Neuron (in vitro differentiated cells): ENCODE results near the gene LILRB5.

ENCODE experiments used
- H2AFZ ChIP-seq: one replicate; pipeline ENCODE4 v1.6.1; 2013; ENCODE audit warnings: low read depth, mild to moderate bottlenecking, inconsistent platforms, low read length, moderate library complexity
- H3K27me3 ChIP-seq: one replicate; pipeline ENCODE4 v1.6.1; 2013; ENCODE audit warnings: low read length; ENCODE audit not compliant: insufficient read depth
- H3K36me3 ChIP-seq: one replicate; pipeline ENCODE4 v1.6.1; 2013; ENCODE audit warnings: low read length; ENCODE audit not compliant: insufficient read depth
- H3K4me1 ChIP-seq: one replicate; pipeline ENCODE4 v1.6.1; 2013; ENCODE audit warnings: low read length; ENCODE audit not compliant: insufficient read depth
- H3K4me3 ChIP-seq: 2 replicates; pipeline ENCODE4 v1.5.1; 2013; ENCODE audit warnings: mild to moderate bottlenecking, low read length, moderate library complexity
- H3K9me3 ChIP-seq: one replicate; pipeline ENCODE4 v1.6.1; 2013; ENCODE audit warnings: low read length

LILRB5 gene

DNA sequence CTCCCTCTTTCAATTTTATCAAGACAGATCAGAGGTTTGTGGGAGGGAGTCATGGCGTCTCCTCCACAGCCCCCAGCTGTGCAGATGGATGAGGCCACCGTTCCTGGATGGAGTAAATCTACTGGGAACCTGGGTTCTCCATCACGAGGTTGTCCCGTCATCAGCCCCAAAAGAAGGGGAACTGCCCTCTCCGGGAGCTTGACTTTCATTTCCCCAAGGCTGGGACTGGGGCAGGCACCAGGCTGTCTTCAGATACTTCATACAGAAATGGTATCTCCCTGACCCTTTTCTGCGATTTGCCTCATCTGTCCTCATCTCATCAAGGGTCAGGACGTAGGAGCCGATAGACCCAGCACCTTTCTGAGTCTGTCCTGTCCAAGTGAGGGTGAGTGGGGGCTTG lies 14.0 kb upstream of the LILRB5 start:
- no peaks in the 10 kb centered on the region for H3K4me1 ChIP-seq
- no peak overlapping the region for H2AFZ ChIP-seq
- no peaks in the 10 kb centered on the region for H3K9me3 ChIP-seq
- H3K36me3 ChIP-seq: no peaks in the 10 kb centered on the region
- peaks cover 5% of the 10 kb centered on the region for H3K27me3 ChIP-seq
- H3K4me3 ChIP-seq: no peak overlapping the region

DNA sequence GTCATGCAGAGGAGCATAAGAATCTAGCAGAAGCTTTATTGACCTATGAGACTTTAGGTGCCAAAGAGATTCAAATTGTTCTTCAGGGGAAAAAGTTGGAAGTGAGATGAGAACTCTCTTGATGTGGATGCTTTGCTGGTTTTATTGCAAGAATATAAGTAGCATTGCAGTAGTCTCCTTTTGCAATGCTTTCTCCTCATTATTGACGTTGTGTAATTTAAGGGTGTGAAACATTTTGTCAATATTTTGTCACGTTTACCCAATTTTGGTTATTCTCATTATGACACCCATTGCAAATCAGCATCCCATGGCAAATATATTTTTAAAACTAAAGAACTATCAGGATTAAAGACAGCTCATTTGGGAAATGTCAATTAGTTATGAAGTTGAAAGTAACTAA lies 11.9 kb upstream of the LILRB5 start:
- Histone ChIP-seq H3K9me3 (no peaks in the 10 kb centered on the region), H3K27me3 (peaks cover 3% of the 10 kb centered on the region)

DNA sequence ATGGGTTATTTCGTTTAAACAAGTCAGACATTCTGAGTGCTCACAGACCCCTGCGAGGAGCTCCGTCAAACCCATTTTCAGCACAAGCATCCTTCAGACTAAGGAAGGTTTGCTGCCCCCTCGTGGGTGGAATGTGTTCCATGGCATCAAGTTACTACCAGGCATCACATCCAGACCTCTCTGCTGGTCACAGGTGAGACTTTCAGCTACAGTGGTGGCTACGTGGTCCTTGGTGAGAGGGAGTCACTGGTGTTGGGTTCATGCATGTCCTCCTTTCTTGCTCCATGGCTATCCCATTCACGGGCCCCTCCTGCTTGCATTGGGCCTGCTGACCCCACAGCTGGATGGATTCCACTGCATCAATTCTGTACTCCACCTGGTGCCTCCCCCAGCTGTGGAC lies 9.1 kb upstream of the LILRB5 start:
- Histone ChIP-seq H2AFZ (no peak overlapping the region), H3K4me1 (no peaks in the 10 kb centered on the region), H3K27me3 (peaks cover 3% of the 10 kb centered on the region), H3K36me3 (no peaks in the 10 kb centered on the region), H3K4me3 (no peak overlapping the region), H3K9me3 (no peaks in the 10 kb centered on the region)

More for the DNA sequence above, 11.9 kb upstream of the LILRB5 start:
- H3K36me3 ChIP-seq: no peaks in the 10 kb centered on the region
- H3K4me3 ChIP-seq: no peak overlapping the region
- H2AFZ ChIP-seq: no peak overlapping the region
- no peaks in the 10 kb centered on the region for H3K4me1 ChIP-seq

DNA sequence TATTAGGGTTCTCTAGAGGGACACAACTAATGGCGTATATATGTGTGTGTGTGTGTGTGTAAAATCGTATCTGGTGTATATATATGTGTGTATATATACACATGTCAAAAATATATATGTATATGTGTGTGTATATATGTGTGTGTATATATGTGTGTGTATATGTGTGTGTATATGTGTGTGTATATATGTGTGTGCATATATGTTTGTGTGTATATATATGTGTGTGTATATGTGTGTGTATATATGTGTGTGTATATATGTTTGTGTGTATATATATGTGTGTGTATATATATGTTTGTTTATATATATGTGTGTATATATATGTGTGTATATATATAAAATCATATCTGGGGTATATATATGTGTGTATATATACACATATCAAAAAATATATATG lies 5.4 kb upstream of the LILRB5 start:
- Histone ChIP-seq H3K36me3 (no peaks in the 10 kb centered on the region), H2AFZ (no peak overlapping the region), H3K27me3 (peaks cover 4% of the 10 kb centered on the region), H3K9me3 (no peaks in the 10 kb centered on the region), H3K4me3 (no peak overlapping the region), H3K4me1 (no peaks in the 10 kb centered on the region)

DNA sequence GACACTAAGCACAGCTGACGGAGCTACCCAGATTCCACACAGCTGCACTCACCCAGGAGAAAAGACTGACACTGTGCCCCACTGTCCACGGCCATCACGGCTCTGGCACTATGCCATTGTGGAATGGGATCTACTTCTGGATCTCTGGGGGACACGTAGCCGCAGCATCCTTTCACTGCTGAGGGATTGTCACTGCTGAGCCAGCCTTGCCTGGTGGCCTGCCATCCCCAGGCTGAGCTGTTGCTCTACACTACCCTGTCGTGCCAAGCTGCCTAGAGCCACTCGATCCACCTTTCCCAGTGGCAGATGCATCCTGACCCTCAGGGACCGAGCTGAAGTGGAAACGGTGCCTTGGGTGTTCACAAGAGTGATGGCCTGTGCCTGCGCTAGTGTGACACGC lies 5.0 kb upstream of the LILRB5 start:
- H3K27me3 ChIP-seq: peaks cover 6% of the 10 kb centered on the region
- H3K36me3 ChIP-seq: no peaks in the 10 kb centered on the region
- H3K4me3 ChIP-seq: no peak overlapping the region
- H3K9me3 ChIP-seq: no peaks in the 10 kb centered on the region
- no peak overlapping the region for H2AFZ ChIP-seq
- H3K4me1 ChIP-seq: no peaks in the 10 kb centered on the region

DNA sequence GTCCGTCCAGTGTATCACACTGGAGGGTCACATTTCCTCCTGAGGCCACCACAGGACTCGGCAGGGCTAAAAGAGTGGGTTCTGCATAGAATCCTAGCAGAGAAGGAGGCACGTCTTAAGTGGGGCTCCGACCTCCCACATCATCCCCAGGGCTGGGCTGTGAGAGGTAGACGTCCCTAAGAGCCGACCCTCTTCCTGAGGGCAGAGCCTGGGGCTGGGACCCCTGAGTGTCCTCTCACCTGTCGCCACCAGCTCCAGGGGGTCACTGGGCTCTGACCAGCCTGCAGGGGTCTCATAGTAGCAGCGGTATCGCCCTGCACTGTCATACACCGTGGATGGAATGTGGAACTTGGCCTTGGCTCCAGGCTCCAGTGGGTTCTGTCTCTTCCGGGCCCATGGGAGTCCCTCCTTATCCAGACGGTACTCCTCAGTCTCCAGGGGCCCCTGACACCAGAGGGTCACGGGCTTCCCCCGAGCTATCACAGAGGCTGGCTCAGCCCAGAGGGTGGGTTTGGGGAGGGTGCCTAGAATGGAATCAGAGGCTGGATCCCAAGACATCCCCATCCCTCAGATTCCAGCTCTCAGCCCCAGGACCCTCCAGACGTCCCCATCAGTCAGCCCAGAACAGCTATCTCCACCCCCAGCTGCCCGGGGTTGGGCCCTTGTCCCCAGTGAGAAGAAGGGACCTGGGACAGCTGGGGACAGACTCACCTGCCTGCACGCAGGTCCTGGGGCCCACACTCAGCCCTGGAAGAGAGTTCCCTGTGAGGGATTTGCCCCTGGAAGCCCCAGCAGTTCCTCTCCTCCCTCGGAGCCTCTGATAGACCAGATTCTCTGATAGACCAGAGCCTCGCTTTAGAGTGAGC lies 590 bp downstream of the LILRB5 start:
- Histone ChIP-seq H3K4me1 (no peaks in the 10 kb centered on the region), H3K27me3 (peaks cover 26% of the 10 kb centered on the region), H3K4me3 (no peak overlapping the region), H3K36me3 (no peaks in the 10 kb centered on the region), H3K9me3 (no peaks in the 10 kb centered on the region), H2AFZ (no peak overlapping the region)

DNA sequence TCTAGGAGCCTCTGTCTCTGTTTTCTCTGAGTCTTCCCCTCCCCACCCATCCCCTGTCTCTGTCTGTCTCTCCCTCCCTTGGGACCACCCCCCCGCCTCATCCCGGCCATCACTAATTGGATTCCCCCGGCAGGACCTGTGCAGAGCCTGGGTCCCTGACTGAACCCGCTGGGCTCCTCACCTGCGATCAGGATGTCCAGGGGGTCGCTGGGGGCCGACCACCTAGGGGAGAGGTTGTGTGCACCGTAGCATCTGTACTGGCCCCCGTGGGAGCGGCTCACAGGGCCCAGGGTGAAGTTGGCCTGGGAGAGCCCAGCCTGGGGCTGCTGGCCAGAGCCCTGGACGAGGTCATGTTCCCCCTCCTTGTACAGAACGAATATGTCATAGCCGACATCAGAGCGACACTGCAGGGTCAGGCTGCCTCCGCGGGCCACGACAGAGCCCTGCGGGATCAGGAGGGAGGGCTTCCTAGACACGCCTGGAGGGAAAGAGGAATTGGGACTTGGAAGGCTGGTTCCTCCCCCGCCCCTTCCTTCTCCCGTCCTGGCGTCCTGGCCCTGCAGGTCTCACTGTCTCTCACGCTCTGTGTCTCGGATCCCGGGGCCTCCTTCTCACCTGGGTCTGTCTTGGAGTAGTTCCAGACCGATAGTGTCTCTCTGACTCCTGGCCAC lies 1.8 kb downstream of the LILRB5 start:
- no peaks in the 10 kb centered on the region for H3K9me3 ChIP-seq
- no peak overlapping the region for H3K4me3 ChIP-seq
- no peaks in the 10 kb centered on the region for H3K36me3 ChIP-seq
- no peak overlapping the region for H2AFZ ChIP-seq
- peaks cover 26% of the 10 kb centered on the region for H3K27me3 ChIP-seq
- no peaks in the 10 kb centered on the region for H3K4me1 ChIP-seq

DNA sequence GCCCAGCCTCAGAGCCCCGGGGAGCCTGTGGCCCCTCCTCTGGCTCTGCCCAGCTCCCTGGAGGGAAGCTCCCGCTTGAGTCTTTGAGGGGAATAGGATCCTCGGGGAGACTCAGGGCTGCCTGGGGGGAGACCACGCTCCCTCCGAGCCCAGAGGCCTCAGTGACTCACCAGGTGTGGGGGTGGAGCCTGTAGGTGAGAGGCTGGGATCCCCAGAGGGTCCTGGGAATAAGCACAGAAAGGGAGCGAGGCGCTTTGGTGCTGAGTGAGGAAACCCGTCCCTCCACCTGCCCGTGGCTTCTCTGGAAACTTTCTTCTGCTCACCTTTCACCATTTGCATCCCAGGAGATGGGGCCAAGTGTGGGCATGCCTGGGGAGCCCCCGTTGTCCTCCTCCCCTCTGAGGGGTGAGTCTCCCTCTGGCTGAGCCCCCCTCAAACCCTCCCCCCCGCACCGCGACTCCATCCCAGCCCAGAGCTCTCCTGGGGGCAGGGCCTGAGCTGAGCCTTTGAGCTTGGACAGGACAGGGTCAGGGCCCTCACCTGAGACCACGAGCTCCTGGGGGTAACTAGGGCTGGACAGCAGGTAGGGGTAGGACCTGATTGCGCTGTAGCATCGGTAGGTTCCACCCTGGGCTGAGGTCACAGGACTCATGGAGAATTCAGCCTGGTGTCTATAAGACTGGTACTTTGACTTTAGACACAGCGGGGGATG lies 2.7 kb downstream of the LILRB5 start:
- no peaks in the 10 kb centered on the region for H3K36me3 ChIP-seq
- peaks cover 28% of the 10 kb centered on the region for H3K27me3 ChIP-seq
- H3K4me3 ChIP-seq: no peak overlapping the region
- no peak overlapping the region for H2AFZ ChIP-seq
- H3K9me3 ChIP-seq: no peaks in the 10 kb centered on the region
- H3K4me1 ChIP-seq: no peaks in the 10 kb centered on the region

DNA sequence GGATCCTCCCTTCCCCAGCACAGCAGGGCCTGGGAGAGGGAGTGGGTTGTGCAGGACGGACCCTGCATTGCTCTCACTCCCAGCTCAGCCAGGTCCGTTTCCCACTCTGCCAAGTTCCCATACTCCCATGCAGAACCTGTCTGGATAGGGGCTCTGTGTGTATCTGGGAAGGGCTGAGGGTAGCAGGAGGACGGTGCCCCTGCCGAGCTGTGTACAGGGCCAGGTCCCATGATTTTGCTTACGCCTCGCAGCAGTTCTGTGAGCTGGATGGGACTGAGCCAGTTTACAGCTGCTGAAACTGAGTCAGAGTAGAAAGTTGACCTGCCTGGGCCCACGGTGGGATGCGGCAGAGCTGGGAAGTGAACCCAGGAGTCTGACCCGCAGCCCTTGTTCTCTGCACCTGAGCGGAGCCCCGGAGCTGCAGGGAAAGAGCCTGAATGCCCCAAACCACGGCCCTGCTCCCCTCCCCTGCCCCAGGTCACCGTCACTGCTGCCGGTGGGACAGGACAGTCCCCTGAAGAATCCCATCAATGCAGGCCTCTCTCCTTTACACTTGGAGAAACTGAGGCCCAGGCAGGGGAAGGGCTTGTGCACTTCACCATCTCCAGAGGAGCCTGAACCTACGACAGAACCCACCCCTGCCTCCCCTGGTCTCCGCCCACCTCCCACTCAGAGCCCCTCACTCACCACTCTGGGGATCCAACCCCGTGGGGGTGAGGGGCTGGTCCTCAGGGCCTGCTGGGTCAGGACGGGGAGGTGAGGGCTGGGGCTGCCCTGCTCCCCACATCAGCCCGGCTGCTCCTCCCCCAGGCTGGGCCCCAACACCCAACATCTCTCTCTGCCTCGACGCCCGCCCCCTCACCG lies 3.5 kb downstream of the LILRB5 start:
- no peaks in the 10 kb centered on the region for H3K9me3 ChIP-seq
- H3K27me3 ChIP-seq: peaks cover 28% of the 10 kb centered on the region
- no peak overlapping the region for H3K4me3 ChIP-seq
- H2AFZ ChIP-seq: no peak overlapping the region
- no peaks in the 10 kb centered on the region for H3K36me3 ChIP-seq
- H3K4me1 ChIP-seq: no peaks in the 10 kb centered on the region

DNA sequence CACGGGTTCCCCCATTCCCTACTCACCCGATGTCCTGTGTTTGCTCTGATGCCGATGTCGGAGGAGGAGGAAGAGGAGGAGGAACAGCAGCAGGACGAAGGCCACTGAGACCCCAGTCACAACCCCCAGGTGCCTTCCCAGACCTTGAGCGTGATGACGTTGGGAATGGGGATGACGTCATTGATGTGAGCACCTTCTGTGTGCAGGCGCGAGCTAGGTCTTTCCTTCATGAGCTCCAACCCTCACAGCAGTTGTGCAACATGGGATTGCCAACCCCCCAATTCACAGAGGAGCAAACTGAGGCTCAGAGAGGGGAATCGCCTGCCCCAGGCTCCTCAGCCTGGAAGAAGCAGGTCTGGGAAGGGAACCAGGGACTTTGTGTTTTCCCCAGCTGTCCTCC lies 4.2 kb downstream of the LILRB5 start:
- no peaks in the 10 kb centered on the region for H3K36me3 ChIP-seq
- no peaks in the 10 kb centered on the region for H3K4me1 ChIP-seq
- no peak overlapping the region for H3K4me3 ChIP-seq
- H2AFZ ChIP-seq: no peak overlapping the region
- no peaks in the 10 kb centered on the region for H3K9me3 ChIP-seq
- peaks cover 28% of the 10 kb centered on the region for H3K27me3 ChIP-seq

DNA sequence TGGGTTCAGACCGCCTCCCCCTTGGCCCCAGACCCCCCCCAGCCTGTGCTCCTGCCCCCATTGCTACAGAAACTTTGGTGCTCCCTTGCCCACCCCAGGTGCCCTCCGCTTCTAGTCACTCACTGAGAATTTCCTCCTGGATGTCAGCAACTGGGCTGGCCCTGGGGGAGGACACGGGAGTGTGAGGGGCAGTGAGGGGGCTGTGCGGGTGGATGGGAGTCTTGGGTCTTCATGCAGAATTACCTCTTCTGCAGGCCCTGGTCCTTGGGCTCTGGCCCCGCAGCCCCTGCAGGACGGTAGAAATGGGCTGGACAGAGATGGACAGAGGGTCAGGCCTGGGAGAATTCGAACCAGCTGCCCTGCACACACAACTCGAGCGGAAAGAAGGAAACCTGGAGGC lies 4.8 kb downstream of the LILRB5 start:
- Histone ChIP-seq H3K4me1 (no peaks in the 10 kb centered on the region), H2AFZ (no peak overlapping the region), H3K27me3 (peaks cover 24% of the 10 kb centered on the region), H3K4me3 (no peak overlapping the region), H3K9me3 (no peaks in the 10 kb centered on the region), H3K36me3 (no peaks in the 10 kb centered on the region)

DNA sequence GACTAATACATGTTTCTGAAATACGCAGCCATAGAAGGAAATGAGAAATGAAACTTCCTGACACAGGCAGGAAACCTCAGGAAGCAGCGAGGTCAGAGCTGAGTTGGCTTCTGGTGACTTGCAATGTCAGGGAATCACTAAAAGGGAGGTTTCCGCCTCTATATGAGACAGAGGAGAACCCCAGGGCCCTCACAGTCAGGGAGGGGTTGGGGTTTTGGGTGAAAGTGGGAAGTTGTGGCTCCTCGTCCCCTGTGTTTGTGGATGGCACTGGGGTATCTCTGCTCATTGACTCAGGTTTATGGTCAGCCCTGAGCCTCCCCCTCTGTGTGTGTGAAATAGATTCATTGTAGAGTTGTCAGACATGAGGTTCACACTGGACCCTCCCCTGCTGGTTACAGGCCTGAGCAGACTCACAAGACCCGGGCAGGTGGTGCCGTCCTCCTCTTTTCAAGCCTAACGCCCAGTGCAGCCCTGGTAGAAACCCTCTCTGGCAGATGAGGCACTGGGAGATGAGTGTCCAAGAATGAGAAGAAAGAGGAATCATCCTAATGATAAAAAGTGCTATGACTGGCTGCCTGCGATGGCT lies 9.0 kb downstream of the LILRB5 start:
- no peak overlapping the region for H3K4me3 ChIP-seq
- H2AFZ ChIP-seq: no peak overlapping the region
- H3K9me3 ChIP-seq: no peaks in the 10 kb centered on the region
- H3K27me3 ChIP-seq: peaks cover 11% of the 10 kb centered on the region
- H3K4me1 ChIP-seq: no peaks in the 10 kb centered on the region
- H3K36me3 ChIP-seq: no peaks in the 10 kb centered on the region
